ENCODE data around the gene WNK2.

Gene WNK2

GRCh38 chr9:93191354-93191660 is 7.4 kb downstream of the WNK2 start:
- H3K27me3 ChIP-seq (ENCODE audit: control insufficient read depth in 1 of 2, insufficient read depth in 1 of 2, low read length in 2 of 2) = peaks cover 32 to 56% of the 10 kb centered on the region in 2 experiments
- no peak overlapping the region for H3K18ac ChIP-seq (ENCODE audit: low read depth in 1 of 2, low read length in 2 of 2)
- no peak overlapping the region for H3K4ac ChIP-seq (ENCODE audit: low read depth in 1 of 2, low read length in 2 of 2)
- H3K9ac ChIP-seq (ENCODE audit: low read length) = no peak overlapping the region
- no peak overlapping the region for H3K14ac ChIP-seq (ENCODE audit: low read length in 2 of 2)
- H3K4me2 ChIP-seq (ENCODE audit: low read length, poor library complexity, severe bottlenecking) = no peak overlapping the region
- DNase-seq = no peak
- no peak overlapping the region for H3K23ac ChIP-seq (ENCODE audit: low read length in 2 of 2)
- no peak overlapping the region for H2AFZ ChIP-seq (ENCODE audit: low read depth, low read length)
- no peak overlapping the region for H2BK12ac ChIP-seq (ENCODE audit: low read length in 2 of 2)
- no peaks in the 10 kb centered on the region for H3K4me1 ChIP-seq (ENCODE audit: control insufficient read depth, insufficient read depth, low read depth, low read length)
- no peak overlapping the region for H2BK5ac ChIP-seq (ENCODE audit: low read depth, low read length, poor library complexity, severe bottlenecking)
- H4K8ac ChIP-seq (ENCODE audit: low read length) = no peak overlapping the region
- H2BK120ac ChIP-seq (ENCODE audit: low read depth, low read length) = no peak overlapping the region
- H2AK5ac ChIP-seq (ENCODE audit: low read length, severe bottlenecking) = no peak overlapping the region
- no peak overlapping the region for H2BK15ac ChIP-seq (ENCODE audit: low read depth, poor library complexity, severe bottlenecking)
- no peaks in the 10 kb centered on the region for H3K36me3 ChIP-seq (ENCODE audit: control insufficient read depth in 1 of 2, insufficient read depth in 2 of 2, low read depth in 1 of 2, low read length in 2 of 2)
- H3K27ac ChIP-seq (ENCODE audit: low read length, poor library complexity, severe bottlenecking) = no peak overlapping the region
- 87% methylated on average over 5 of the region's 5 CpGs for WGBS
- no peaks in the 10 kb centered on the region for H3K79me1 ChIP-seq (replicated peaks; ENCODE audit: low read length, poor library complexity, severe bottlenecking)
- H3K4me3 ChIP-seq (ENCODE audit: insufficient read depth in 1 of 2, low read depth in 1 of 2, low read length in 2 of 2) = no peak overlapping the region
- H4K91ac ChIP-seq (ENCODE audit: low read length) = no peak overlapping the region
- H3K9me3 ChIP-seq (ENCODE audit: control insufficient read depth, low read length) = peaks cover 3% of the 10 kb centered on the region

- Histone ChIP-seq H3K27ac (ENCODE audit: low read length, poor library complexity, severe bottlenecking) (no peak overlapping the region), H2AK5ac (ENCODE audit: low read length, severe bottlenecking) (no peak overlapping the region), H2AFZ (ENCODE audit: low read depth, low read length) (no peak overlapping the region), H3K9ac (ENCODE audit: low read length) (no peak overlapping the region), H2BK12ac (ENCODE audit: low read length in 2 of 2) (no peak overlapping the region), H2BK120ac (ENCODE audit: low read depth, low read length) (no peak overlapping the region), H3K79me1 (replicated peaks; ENCODE audit: low read length, poor library complexity, severe bottlenecking) (no peaks in the 10 kb centered on the region), H3K27me3 (ENCODE audit: control insufficient read depth in 1 of 2, insufficient read depth in 1 of 2, low read length in 2 of 2) (peaks cover 23 to 45% of the 10 kb centered on the region in 2 experiments), H4K91ac (ENCODE audit: low read length) (no peak overlapping the region), H3K23ac (ENCODE audit: low read length in 2 of 2) (no peak overlapping the region), H3K14ac (ENCODE audit: low read length in 2 of 2) (no peak overlapping the region), H3K4ac (ENCODE audit: low read depth in 1 of 2, low read length in 2 of 2) (no peak overlapping the region), H3K4me1 (ENCODE audit: control insufficient read depth, insufficient read depth, low read depth, low read length) (no peaks in the 10 kb centered on the region), H3K9me3 (ENCODE audit: control insufficient read depth, low read length) (peaks cover 4% of the 10 kb centered on the region), H3K36me3 (ENCODE audit: control insufficient read depth in 1 of 2, insufficient read depth in 2 of 2, low read depth in 1 of 2, low read length in 2 of 2) (no peaks in the 10 kb centered on the region), H2BK5ac (ENCODE audit: low read depth, low read length, poor library complexity, severe bottlenecking) (no peak overlapping the region), H3K18ac (ENCODE audit: low read depth in 1 of 2, low read length in 2 of 2) (no peak overlapping the region), H4K8ac (ENCODE audit: low read length) (no peak overlapping the region), H3K4me3 (ENCODE audit: insufficient read depth in 1 of 2, low read depth in 1 of 2, low read length in 2 of 2) (no peak overlapping the region), H2BK15ac (ENCODE audit: low read depth, poor library complexity, severe bottlenecking) (no peak overlapping the region), H3K4me2 (ENCODE audit: low read length, poor library complexity, severe bottlenecking) (no peak overlapping the region)
- WGBS = 84% methylated on average over 11 of the region's 11 CpGs
- no peak for DNase-seq
Observed at GRCh38 chr9:93192721-93193387, 8.9 kb downstream of the WNK2 start.

GRCh38 chr9:93193388-93194220 is 9.7 kb downstream of the WNK2 start:
- Histone ChIP-seq H3K18ac (ENCODE audit: low read depth in 1 of 2, low read length in 2 of 2) (no peak overlapping the region), H2BK15ac (ENCODE audit: low read depth, poor library complexity, severe bottlenecking) (no peak overlapping the region), H3K4me1 (ENCODE audit: control insufficient read depth, insufficient read depth, low read depth, low read length) (no peaks in the 10 kb centered on the region), H2AFZ (ENCODE audit: low read depth, low read length) (no peak overlapping the region), H3K9me3 (ENCODE audit: control insufficient read depth, low read length) (peaks cover 4% of the 10 kb centered on the region), H3K23ac (ENCODE audit: low read length in 2 of 2) (no peak overlapping the region), H4K8ac (ENCODE audit: low read length) (no peak overlapping the region), H3K36me3 (ENCODE audit: control insufficient read depth in 1 of 2, insufficient read depth in 2 of 2, low read depth in 1 of 2, low read length in 2 of 2) (no peaks in the 10 kb centered on the region), H3K9ac (ENCODE audit: low read length) (no peak overlapping the region), H2BK5ac (ENCODE audit: low read depth, low read length, poor library complexity, severe bottlenecking) (no peak overlapping the region), H2BK120ac (ENCODE audit: low read depth, low read length) (no peak overlapping the region), H3K27me3 (ENCODE audit: control insufficient read depth in 1 of 2, insufficient read depth in 1 of 2, low read length in 2 of 2) (peaks cover 16 to 37% of the 10 kb centered on the region in 2 experiments), H3K4me2 (ENCODE audit: low read length, poor library complexity, severe bottlenecking) (no peak overlapping the region), H3K4me3 (ENCODE audit: insufficient read depth in 1 of 2, low read depth in 1 of 2, low read length in 2 of 2) (no peak overlapping the region), H4K91ac (ENCODE audit: low read length) (no peak overlapping the region), H2BK12ac (ENCODE audit: low read length in 2 of 2) (no peak overlapping the region), H3K14ac (ENCODE audit: low read length in 2 of 2) (no peak overlapping the region), H2AK5ac (ENCODE audit: low read length, severe bottlenecking) (no peak overlapping the region), H3K4ac (ENCODE audit: low read depth in 1 of 2, low read length in 2 of 2) (no peak overlapping the region), H3K27ac (ENCODE audit: low read length, poor library complexity, severe bottlenecking) (no peak overlapping the region), H3K79me1 (replicated peaks; ENCODE audit: low read length, poor library complexity, severe bottlenecking) (no peaks in the 10 kb centered on the region)
- no peak for DNase-seq
- 75% methylated on average over 11 of the region's 12 CpGs for WGBS

GRCh38 chr9:93194221-93194625 is 10.3 kb downstream of the WNK2 start:
- Histone ChIP-seq H2AK5ac (ENCODE audit: low read length, severe bottlenecking) (no peak overlapping the region), H3K4me3 (ENCODE audit: insufficient read depth in 1 of 2, low read depth in 1 of 2, low read length in 2 of 2) (no peak overlapping the region), H3K27me3 (ENCODE audit: control insufficient read depth in 1 of 2, insufficient read depth in 1 of 2, low read length in 2 of 2) (peaks cover 11 to 32% of the 10 kb centered on the region in 2 experiments), H3K23ac (ENCODE audit: low read length in 2 of 2) (no peak overlapping the region), H3K4ac (ENCODE audit: low read depth in 1 of 2, low read length in 2 of 2) (no peak overlapping the region), H2BK120ac (ENCODE audit: low read depth, low read length) (no peak overlapping the region), H2AFZ (ENCODE audit: low read depth, low read length) (no peak overlapping the region), H3K9ac (ENCODE audit: low read length) (no peak overlapping the region), H3K9me3 (ENCODE audit: control insufficient read depth, low read length) (peaks cover 4% of the 10 kb centered on the region), H3K4me2 (ENCODE audit: low read length, poor library complexity, severe bottlenecking) (no peak overlapping the region), H3K79me1 (replicated peaks; ENCODE audit: low read length, poor library complexity, severe bottlenecking) (no peaks in the 10 kb centered on the region), H4K8ac (ENCODE audit: low read length) (no peak overlapping the region), H2BK15ac (ENCODE audit: low read depth, poor library complexity, severe bottlenecking) (no peak overlapping the region), H2BK12ac (ENCODE audit: low read length in 2 of 2) (no peak overlapping the region), H3K27ac (ENCODE audit: low read length, poor library complexity, severe bottlenecking) (no peak overlapping the region), H3K18ac (ENCODE audit: low read depth in 1 of 2, low read length in 2 of 2) (no peak overlapping the region), H2BK5ac (ENCODE audit: low read depth, low read length, poor library complexity, severe bottlenecking) (no peak overlapping the region), H3K36me3 (ENCODE audit: control insufficient read depth in 1 of 2, insufficient read depth in 2 of 2, low read depth in 1 of 2, low read length in 2 of 2) (no peaks in the 10 kb centered on the region), H3K4me1 (ENCODE audit: control insufficient read depth, insufficient read depth, low read depth, low read length) (no peaks in the 10 kb centered on the region), H3K14ac (ENCODE audit: low read length in 2 of 2) (no peak overlapping the region), H4K91ac (ENCODE audit: low read length) (no peak overlapping the region)
- WGBS = 17% methylated on average over 1 of the region's 1 CpG
- no peak for DNase-seq
